PFSK-1 (cell line): ENCODE data around the gene KDM4C.

Experiments used
- POLR2AphosphoS5 ChIP-seq: IDR thresholded peaks from 2 replicates; pipeline ENCODE4 v1.6.1; 2012; ENCODE audit warnings: low read depth, mild to moderate bottlenecking, control low read depth, low read length, moderate library complexity
- SIN3A ChIP-seq: IDR thresholded peaks from 2 replicates; pipeline ENCODE4 v1.6.1; 2012; ENCODE audit warnings: mild to moderate bottlenecking, low read length, moderate library complexity, borderline replicate concordance; ENCODE audit not compliant: insufficient read depth
- TF ChIP-seq, protein P1 (sequence below), 2 experiments: IDR thresholded peaks; 2 replicates each; pipeline versions ENCODE4 v1.6.1 to v1.8.0; 2011 to 2012; ENCODE audit warnings: low read depth in 2 of 2, low read length in 2 of 2, control low read depth in 1 of 2, inconsistent platforms in 1 of 2, mild to moderate bottlenecking in 1 of 2, moderate library complexity in 1 of 2; ENCODE audit not compliant: insufficient read depth in 1 of 2

DNA sequence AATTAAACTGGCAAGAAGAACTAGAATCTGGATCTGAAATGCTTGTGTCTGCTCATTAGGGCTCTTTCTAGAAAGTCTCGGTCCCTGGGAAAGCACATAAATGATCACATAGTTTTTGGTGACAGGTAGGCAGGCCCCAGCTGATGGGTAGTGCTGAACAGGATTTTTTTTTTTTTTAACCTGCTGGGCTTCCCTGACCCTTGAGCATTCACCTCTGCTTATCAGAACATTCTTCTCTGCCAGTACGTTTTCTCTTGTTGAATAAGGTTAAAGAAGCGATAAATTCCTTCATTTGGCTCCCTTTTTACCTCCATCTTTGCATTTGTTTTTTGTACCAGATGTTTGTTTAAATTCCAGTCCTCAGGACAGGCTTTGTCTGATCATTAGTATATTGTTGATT is 8.8 kb downstream of the KDM4C start:
- TF ChIP-seq, protein P1, sequence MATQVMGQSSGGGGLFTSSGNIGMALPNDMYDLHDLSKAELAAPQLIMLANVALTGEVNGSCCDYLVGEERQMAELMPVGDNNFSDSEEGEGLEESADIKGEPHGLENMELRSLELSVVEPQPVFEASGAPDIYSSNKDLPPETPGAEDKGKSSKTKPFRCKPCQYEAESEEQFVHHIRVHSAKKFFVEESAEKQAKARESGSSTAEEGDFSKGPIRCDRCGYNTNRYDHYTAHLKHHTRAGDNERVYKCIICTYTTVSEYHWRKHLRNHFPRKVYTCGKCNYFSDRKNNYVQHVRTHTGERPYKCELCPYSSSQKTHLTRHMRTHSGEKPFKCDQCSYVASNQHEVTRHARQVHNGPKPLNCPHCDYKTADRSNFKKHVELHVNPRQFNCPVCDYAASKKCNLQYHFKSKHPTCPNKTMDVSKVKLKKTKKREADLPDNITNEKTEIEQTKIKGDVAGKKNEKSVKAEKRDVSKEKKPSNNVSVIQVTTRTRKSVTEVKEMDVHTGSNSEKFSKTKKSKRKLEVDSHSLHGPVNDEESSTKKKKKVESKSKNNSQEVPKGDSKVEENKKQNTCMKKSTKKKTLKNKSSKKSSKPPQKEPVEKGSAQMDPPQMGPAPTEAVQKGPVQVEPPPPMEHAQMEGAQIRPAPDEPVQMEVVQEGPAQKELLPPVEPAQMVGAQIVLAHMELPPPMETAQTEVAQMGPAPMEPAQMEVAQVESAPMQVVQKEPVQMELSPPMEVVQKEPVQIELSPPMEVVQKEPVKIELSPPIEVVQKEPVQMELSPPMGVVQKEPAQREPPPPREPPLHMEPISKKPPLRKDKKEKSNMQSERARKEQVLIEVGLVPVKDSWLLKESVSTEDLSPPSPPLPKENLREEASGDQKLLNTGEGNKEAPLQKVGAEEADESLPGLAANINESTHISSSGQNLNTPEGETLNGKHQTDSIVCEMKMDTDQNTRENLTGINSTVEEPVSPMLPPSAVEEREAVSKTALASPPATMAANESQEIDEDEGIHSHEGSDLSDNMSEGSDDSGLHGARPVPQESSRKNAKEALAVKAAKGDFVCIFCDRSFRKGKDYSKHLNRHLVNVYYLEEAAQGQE (IDR thresholded peaks at IDR 0.05; ENCODE audit: insufficient read depth in 1 of 2, low read depth in 2 of 2, low read length in 2 of 2): no peak
- no peak for TF ChIP-seq POLR2AphosphoS5
- TF ChIP-seq SIN3A: no peak
